ENCODE measurements around the gene TGFA.

DNA sequence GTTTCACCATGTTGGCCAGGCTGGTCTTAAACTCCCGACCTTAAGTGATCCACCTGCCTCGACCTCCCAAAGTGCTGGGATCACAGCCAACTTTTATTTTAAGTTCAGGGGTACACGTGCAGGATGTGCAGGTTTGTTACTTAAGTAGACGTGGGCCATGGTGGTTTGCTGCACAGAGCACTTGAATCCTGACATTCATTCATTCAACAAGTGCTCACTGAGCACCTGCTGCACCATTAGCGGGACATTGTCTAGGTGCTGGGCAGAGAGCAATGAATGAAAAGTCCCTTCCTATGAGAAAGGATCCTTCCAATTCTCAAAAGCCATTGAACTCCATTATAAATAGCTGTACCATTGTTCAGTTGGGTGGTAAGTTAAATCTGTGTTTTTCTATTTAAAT, 31.0 kb downstream of the TGFA start:
- TF ChIP-seq, protein P1, sequence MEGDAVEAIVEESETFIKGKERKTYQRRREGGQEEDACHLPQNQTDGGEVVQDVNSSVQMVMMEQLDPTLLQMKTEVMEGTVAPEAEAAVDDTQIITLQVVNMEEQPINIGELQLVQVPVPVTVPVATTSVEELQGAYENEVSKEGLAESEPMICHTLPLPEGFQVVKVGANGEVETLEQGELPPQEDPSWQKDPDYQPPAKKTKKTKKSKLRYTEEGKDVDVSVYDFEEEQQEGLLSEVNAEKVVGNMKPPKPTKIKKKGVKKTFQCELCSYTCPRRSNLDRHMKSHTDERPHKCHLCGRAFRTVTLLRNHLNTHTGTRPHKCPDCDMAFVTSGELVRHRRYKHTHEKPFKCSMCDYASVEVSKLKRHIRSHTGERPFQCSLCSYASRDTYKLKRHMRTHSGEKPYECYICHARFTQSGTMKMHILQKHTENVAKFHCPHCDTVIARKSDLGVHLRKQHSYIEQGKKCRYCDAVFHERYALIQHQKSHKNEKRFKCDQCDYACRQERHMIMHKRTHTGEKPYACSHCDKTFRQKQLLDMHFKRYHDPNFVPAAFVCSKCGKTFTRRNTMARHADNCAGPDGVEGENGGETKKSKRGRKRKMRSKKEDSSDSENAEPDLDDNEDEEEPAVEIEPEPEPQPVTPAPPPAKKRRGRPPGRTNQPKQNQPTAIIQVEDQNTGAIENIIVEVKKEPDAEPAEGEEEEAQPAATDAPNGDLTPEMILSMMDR (conservative IDR thresholded peaks at IDR 0.05 in 1 of 2, IDR thresholded peaks at IDR 0.05 in 1 of 2; ENCODE audit: low read depth in 1 of 2, low read length in 2 of 2) = no peak
- no peak for TF ChIP-seq EZH2 (IDR thresholded peaks at IDR 0.05; ENCODE audit: low read length, missing control alignments)

Measured in fibroblast of lung (primary cell).